NK-92 treated with Interleukin-12 subunit alpha and Interleukin-12 subunit beta, amount 100 ng/mL, for 24 hours (cell line): ENCODE results near the gene FKBP7.
A peak's percentile ranks its signal among the peaks of the same experiment; 100 is the strongest.
"Not testable (repeated sequence)": the region's sequence is repeated elsewhere in the genome, so short reads cannot be mapped to it uniquely, and the experiment has no call there.

Source experiments
- DNase-seq: peaks from one replicate; lab custom pipeline; 2025; lab: John Stamatoyannopoulos, UW

The FKBP7 gene

DNA sequence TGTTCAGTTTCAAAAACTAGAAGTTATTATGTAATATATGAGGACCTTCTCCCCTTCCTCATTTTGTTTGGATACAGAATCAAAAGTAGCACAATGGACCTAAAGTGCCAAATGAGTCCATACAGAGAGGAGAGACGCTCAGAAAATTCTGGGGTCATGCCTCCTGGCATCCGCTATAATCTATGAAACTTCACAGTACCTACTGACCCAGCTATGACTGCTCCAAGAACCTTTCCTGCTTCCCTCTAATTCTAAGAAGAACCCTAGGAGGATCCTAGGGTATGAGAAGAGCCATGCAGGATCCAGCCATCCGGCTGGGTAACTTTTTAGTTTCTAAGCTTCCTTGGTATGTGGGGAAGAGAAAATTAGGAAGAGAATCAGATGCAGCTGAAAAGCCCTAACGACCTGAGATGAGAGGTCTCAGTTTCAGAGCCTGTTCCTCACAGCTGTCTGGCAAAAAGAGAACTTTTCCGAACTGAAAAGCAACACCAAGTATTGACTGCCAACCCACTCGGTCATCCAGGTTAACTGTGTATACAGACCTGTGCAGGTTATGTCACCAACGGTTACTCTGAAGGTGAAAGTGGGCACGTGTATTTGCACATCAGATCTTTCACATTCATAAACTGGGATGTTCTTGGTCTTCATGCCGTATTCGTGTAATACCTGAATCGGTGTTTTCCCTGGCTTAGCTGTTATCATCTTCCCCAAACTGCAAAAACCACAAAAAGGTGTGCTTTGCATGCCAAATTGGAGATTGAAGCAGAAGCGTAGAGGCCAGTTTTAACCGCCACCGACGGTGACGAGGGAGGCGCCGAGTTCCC lies 28.5 kb downstream of the FKBP7 start:
- no peak for DNase-seq

- no peak for DNase-seq
Observed at GRCh38 chr2:178448968-178449661, 29.3 kb downstream of the FKBP7 start.

GRCh38 chr2:178441426-178441825 lies 37.0 kb downstream of the FKBP7 start:
- no peak for DNase-seq

- no peak for DNase-seq
Observed at GRCh38 chr2:178436662-178437061, 41.7 kb downstream of the FKBP7 start.

GRCh38 chr2:178429336-178429735 lies 49.1 kb downstream of the FKBP7 start:
- DNase-seq = no peak

- DNase-seq = no peak
Observed at GRCh38 chr2:178428396-178428806, 50.0 kb downstream of the FKBP7 start.

- DNase-seq = no peak
Observed at GRCh38 chr2:178427458-178427857, 50.9 kb downstream of the FKBP7 start.

DNA sequence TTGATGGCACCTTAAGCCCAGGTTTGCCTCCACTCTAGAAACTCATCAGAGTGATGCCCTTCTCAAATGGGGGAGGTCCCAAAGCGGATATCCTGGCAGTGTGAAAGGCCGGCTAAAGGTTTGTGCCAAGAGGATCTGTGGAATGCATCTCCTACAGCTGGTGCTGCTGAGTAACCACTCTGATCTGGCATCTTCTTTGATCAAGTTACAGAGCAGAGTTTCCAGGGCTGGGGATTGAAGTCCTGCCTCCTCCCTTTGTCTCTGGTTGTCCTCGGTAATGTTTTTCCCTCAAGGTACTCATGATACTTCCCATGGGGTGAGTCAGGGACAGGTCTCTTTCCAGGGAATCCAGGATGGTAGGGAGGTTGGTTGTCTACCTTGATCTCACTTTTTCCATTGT lies 52.0 kb downstream of the FKBP7 start:
- DNase-seq = no peak

GRCh38 chr2:178425255-178425827 lies 53.1 kb downstream of the FKBP7 start:
- no peak for DNase-seq

GRCh38 chr2:178423746-178424145 lies 54.7 kb downstream of the FKBP7 start:
- DNase-seq = not testable (repeated sequence)

- DNase-seq = no peak
Observed at GRCh38 chr2:178422097-178422496, 56.3 kb downstream of the FKBP7 start.

- DNase-seq = no peak
Observed at GRCh38 chr2:178420463-178420999, 57.9 kb downstream of the FKBP7 start.

DNA sequence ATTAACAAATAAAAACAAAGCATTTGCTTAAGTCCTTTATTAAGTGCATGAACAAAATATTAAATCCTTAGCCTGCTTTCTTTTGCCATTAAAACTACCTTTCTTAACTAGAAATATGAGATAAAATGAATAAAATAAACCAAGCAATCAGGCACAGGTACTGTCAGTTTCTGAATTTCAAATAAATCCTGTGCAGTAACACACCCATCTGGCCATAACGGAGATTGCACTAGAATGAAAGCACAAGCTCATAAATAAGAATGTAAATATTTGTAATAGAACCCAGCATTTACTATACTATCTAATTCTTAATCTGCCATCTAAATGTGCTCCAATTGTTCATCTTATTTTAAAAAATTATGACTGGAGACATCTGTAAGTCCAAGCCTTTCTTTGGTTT lies 59.3 kb downstream of the FKBP7 start:
- DNase-seq = no peak

- no peak for DNase-seq
Observed at GRCh38 chr2:178418426-178418825, 60.0 kb downstream of the FKBP7 start.

GRCh38 chr2:178417916-178418315 lies 60.5 kb downstream of the FKBP7 start:
- no peak for DNase-seq

GRCh38 chr2:178415979-178416378 lies 62.4 kb downstream of the FKBP7 start:
- DNase-seq = no peak

- peak; percentile 86 for DNase-seq
Observed at GRCh38 chr2:178414266-178415247, 63.8 kb downstream of the FKBP7 start.
